Measurements from ENCODE around the gene EPHA3. TPM values are rescaled to one million over a fixed set of nuclear protein-coding genes. Genes with fewer than 3 reads are reported as not detected.

EPHA3 gene
- total RNA-seq, 1 experiment from 2014 or later: not detected

GRCh38 chr3:89367166-89367565, 259.7 kb downstream of the EPHA3 start:
- CTCF ChIA-PET: interaction anchor here (0.6 kb wide), 1 partner anchor 462 kb away, joined by 3 read pairs; no protein-coding TSS in a partner anchor
- BruUV-seq (replicated peaks): no TSS peak
- intact Hi-C loops (cut with micrococcal nuclease): no loop called here
- Mint-ChIP-seq H3K27ac (ENCODE audit: low read depth, unreplicated experiment) (no peak overlapping the region), H3K4me1 (ENCODE audit: insufficient read depth, unreplicated experiment) (no peaks in the 10 kb centered on the region), H3K9me3 (ENCODE audit: unreplicated experiment) (peaks cover 7% of the 10 kb centered on the region), H3K4me3 (ENCODE audit: unreplicated experiment) (no peak overlapping the region), H3K27me3 (ENCODE audit: insufficient read depth, unreplicated experiment) (no peaks in the 10 kb centered on the region), H3K36me3 (ENCODE audit: insufficient read depth, unreplicated experiment) (no peaks in the 10 kb centered on the region)
- TF ChIP-seq CTCF (IDR thresholded peaks at IDR 0.05; ENCODE audit: unreplicated experiment): no peak
- peak; percentile 11 for DNase-seq (ENCODE audit: unreplicated experiment)
- POLR2A ChIA-PET: no interaction called here

GRCh38 chr3:89368846-89369245, 261.4 kb downstream of the EPHA3 start:
- no peak overlapping the region for H3K4me3 Mint-ChIP-seq (ENCODE audit: unreplicated experiment)
- ChIA-PET CTCF (interaction anchor here (1.2 kb wide), 1 partner anchor 723 kb away, joined by 3 read pairs; no protein-coding TSS in a partner anchor), POLR2A (no interaction called here)
- intact Hi-C loops (cut with micrococcal nuclease): no loop called here
- peak; percentile 27 for DNase-seq (ENCODE audit: unreplicated experiment)
- H3K36me3 Mint-ChIP-seq (ENCODE audit: insufficient read depth, unreplicated experiment): no peaks in the 10 kb centered on the region
- no peak overlapping the region for H3K27ac Mint-ChIP-seq (ENCODE audit: low read depth, unreplicated experiment)
- TF ChIP-seq CTCF (IDR thresholded peaks at IDR 0.05; ENCODE audit: unreplicated experiment): no peak
- peaks cover 7% of the 10 kb centered on the region for H3K9me3 Mint-ChIP-seq (ENCODE audit: unreplicated experiment)
- H3K4me1 Mint-ChIP-seq (ENCODE audit: insufficient read depth, unreplicated experiment): no peaks in the 10 kb centered on the region
- no peaks in the 10 kb centered on the region for H3K27me3 Mint-ChIP-seq (ENCODE audit: insufficient read depth, unreplicated experiment)
- BruUV-seq (replicated peaks): no TSS peak

GRCh38 chr3:89372456-89372855, 265.0 kb downstream of the EPHA3 start:
- ChIA-PET CTCF (interaction anchor here (0.7 to 1.0 kb wide), 2 partner anchors 32 to 719 kb away, joined by 3 to 4 read pairs; no protein-coding TSS in a partner anchor), POLR2A (interaction anchor here (0.8 kb wide), 1 partner anchor 14 kb away, joined by 3 read pairs; no protein-coding TSS in a partner anchor)
- no peak for TF ChIP-seq CTCF (IDR thresholded peaks at IDR 0.05; ENCODE audit: unreplicated experiment)
- no peaks in the 10 kb centered on the region for H3K27me3 Mint-ChIP-seq (ENCODE audit: insufficient read depth, unreplicated experiment)
- intact Hi-C loops (cut with micrococcal nuclease): no loop called here
- H3K27ac Mint-ChIP-seq (ENCODE audit: low read depth, unreplicated experiment): no peak overlapping the region
- peaks cover 7% of the 10 kb centered on the region for H3K9me3 Mint-ChIP-seq (ENCODE audit: unreplicated experiment)
- peak; percentile 39 for DNase-seq (ENCODE audit: unreplicated experiment)
- H3K36me3 Mint-ChIP-seq (ENCODE audit: insufficient read depth, unreplicated experiment): no peaks in the 10 kb centered on the region
- no TSS peak for BruUV-seq (replicated peaks)
- H3K4me1 Mint-ChIP-seq (ENCODE audit: insufficient read depth, unreplicated experiment): no peaks in the 10 kb centered on the region
- H3K4me3 Mint-ChIP-seq (ENCODE audit: unreplicated experiment): no peak overlapping the region

- intact Hi-C loops (cut with micrococcal nuclease): no loop called here
- ChIA-PET CTCF (no interaction called here), POLR2A (no interaction called here)
- DNase-seq (ENCODE audit: unreplicated experiment): no peak
- peaks cover 6% of the 10 kb centered on the region for H3K9me3 Mint-ChIP-seq (ENCODE audit: unreplicated experiment)
- H3K4me3 Mint-ChIP-seq (ENCODE audit: unreplicated experiment): no peak overlapping the region
- no peaks in the 10 kb centered on the region for H3K4me1 Mint-ChIP-seq (ENCODE audit: insufficient read depth, unreplicated experiment)
- H3K27me3 Mint-ChIP-seq (ENCODE audit: insufficient read depth, unreplicated experiment): no peaks in the 10 kb centered on the region
- H3K27ac Mint-ChIP-seq (ENCODE audit: low read depth, unreplicated experiment): no peak overlapping the region
- no TSS peak for BruUV-seq (replicated peaks)
- no peak for TF ChIP-seq CTCF (IDR thresholded peaks at IDR 0.05; ENCODE audit: unreplicated experiment)
- no peaks in the 10 kb centered on the region for H3K36me3 Mint-ChIP-seq (ENCODE audit: insufficient read depth, unreplicated experiment)
Measured at GRCh38 chr3:89373434-89373833, 266.0 kb downstream of the EPHA3 start.
